Testis (tissue), 3 donors: ENCODE measurements around the gene COQ8A. TPM values are rescaled to one million over a fixed set of nuclear protein-coding genes. Genes with fewer than 3 reads are reported as not detected.

Source experiments
- DNase-seq: peaks from one replicate; pipeline ENCODE4 v3.0.0-alpha.2; 2019
- H3K27ac ChIP-seq, 2 donors: fragments of 200-600 bp; sonication (generic); one replicate each; pipeline ENCODE4 v1.5.1; 2019
- H3K27me3 ChIP-seq: fragments of 200-600 bp; sonication (generic); one replicate; pipeline ENCODE4 v1.5.1; 2019
- H3K36me3 ChIP-seq: fragments of 200-600 bp; sonication (generic); one replicate; pipeline ENCODE4 v1.5.1; 2017; ENCODE audit warnings: low read depth; ENCODE audit errors: missing control alignments
- H3K4me1 ChIP-seq: fragments of 200-600 bp; sonication (generic); one replicate; pipeline ENCODE4 v1.5.1; 2019
- H3K4me3 ChIP-seq, 2 donors: fragments of 200-600 bp; sonication (generic); one replicate each; pipeline ENCODE4 v1.5.1; 2017 to 2019
- H3K9me3 ChIP-seq: fragments of 200-600 bp; sonication (generic); one replicate; pipeline ENCODE4 v1.5.1; 2017
- CTCF ChIP-seq, 3 experiments: fragments of 450-650 bp in 2 of 3; fragments of 200-600 bp in 1 of 3; sonication (generic) in 1 of 3; IDR thresholded peaks; one replicate each; pipeline ENCODE4 v1.5.1; 2016 to 2019; ENCODE audit warnings: antibody characterized with exemption in 3 of 3, mild to moderate bottlenecking in 2 of 3, moderate library complexity in 1 of 3
- POLR2A ChIP-seq: fragments of 450-650 bp; IDR thresholded peaks from one replicate; pipeline ENCODE4 v1.6.1; 2017; ENCODE audit warnings: antibody characterized with exemption, mild to moderate bottlenecking, moderate library complexity
- WGBS, 2 donors: methylation state at CpG; one replicate each; pipeline ENCODE4 v1.1.5; 2018; 5-methylcytosine and 5-hydroxymethylcytosine counted together
- intact Hi-C: fragments of 100-400 bp; cut with DNase I; formaldehyde crosslinking; loops from one replicate; pipeline ENCODE4 v1.15.1; 2023; ENCODE audit warnings: low total_unique reads
- polyA plus RNA-seq: library from polyadenylated mRNA; stranded (reverse); fragments of 350-450 nt; fragmentation: Illumina TruSeq; extraction: RNeasy Lipid Tissue Mini Kit (QIAGEN cat#74804); gene quantifications from one replicate; pipeline ENCODE4 v1.2.3, GENCODE V29; 2014; ENCODE audit warnings: low read depth, low replicate concordance; ENCODE audit not compliant: insufficient read depth
- total RNA-seq, 2 donors: library from RNA; depleted of rRNA; stranded (reverse); fragments of >200 nt; gene quantifications; one replicate each; pipeline ENCODE4 v1.2.3, GENCODE V29; 2016

COQ8A gene
- total and polyA plus RNA-seq, 3 donors from 2014 or later, result 34.4 to 46.8 (median 39.2) TPM

GRCh38 chr1:226948996-226949395 lies 8.9 kb downstream of the COQ8A start:
- DNase-seq, result no peak
- peaks cover 3% of the 10 kb centered on the region for H3K4me1 ChIP-seq
- H3K9me3 ChIP-seq, result no peaks in the 10 kb centered on the region
- H3K4me3 ChIP-seq, result no peak overlapping the region
- intact Hi-C loops, result no loop called here
- WGBS, 2 donors, result 94 to 95% methylated on average over 15 of the region's 15 CpGs
- no peaks in the 10 kb centered on the region for H3K27me3 ChIP-seq
- no peak overlapping the region for H3K27ac ChIP-seq
- TF ChIP-seq CTCF (IDR thresholded peaks at IDR 0.05), result no peak
- TF ChIP-seq POLR2A, result no peak
- no peaks in the 10 kb centered on the region for H3K36me3 ChIP-seq

- Histone ChIP-seq H3K4me3 (no peak overlapping the region), H3K9me3 (no peaks in the 10 kb centered on the region), H3K27ac (no peak overlapping the region), H3K4me1 (peaks cover 3% of the 10 kb centered on the region), H3K36me3 (no peaks in the 10 kb centered on the region), H3K27me3 (no peaks in the 10 kb centered on the region)
- intact Hi-C loops, result no loop called here
- 94 to 96% methylated on average over 3 of the region's 3 CpGs for WGBS, 2 donors
- TF ChIP-seq CTCF (IDR thresholded peaks at IDR 0.05), result no peak
- no peak for TF ChIP-seq POLR2A
- DNase-seq, result no peak
These were observed 9.3 kb downstream of the COQ8A start for GRCh38 chr1:226949401-226949800.

- Histone ChIP-seq H3K9me3 (no peaks in the 10 kb centered on the region), H3K36me3 (no peaks in the 10 kb centered on the region), H3K27me3 (no peaks in the 10 kb centered on the region), H3K27ac (no peak overlapping the region), H3K4me3 (no peak overlapping the region), H3K4me1 (peaks cover 3% of the 10 kb centered on the region)
- WGBS, 2 donors, result 93 to 97% methylated on average over 1 of the region's 1 CpG
- intact Hi-C loops, result no loop called here
- TF ChIP-seq POLR2A (no peak), CTCF (IDR thresholded peaks at IDR 0.05) (no peak)
- no peak for DNase-seq
These were observed 10.2 kb downstream of the COQ8A start for GRCh38 chr1:226950316-226950715.

GRCh38 chr1:226950871-226951270 lies 10.8 kb downstream of the COQ8A start:
- H3K9me3 ChIP-seq, result no peaks in the 10 kb centered on the region
- peaks cover 3% of the 10 kb centered on the region for H3K4me1 ChIP-seq
- DNase-seq, result no peak
- no peak overlapping the region for H3K27ac ChIP-seq
- TF ChIP-seq CTCF (IDR thresholded peaks at IDR 0.05) (no peak), POLR2A (no peak)
- 83 to 89% methylated on average over 4 to 6 of the region's 6 CpGs for WGBS, 2 donors
- H3K4me3 ChIP-seq, result no peak overlapping the region
- intact Hi-C loops, result no loop called here
- no peaks in the 10 kb centered on the region for H3K36me3 ChIP-seq
- no peaks in the 10 kb centered on the region for H3K27me3 ChIP-seq

- peaks cover 3% of the 10 kb centered on the region for H3K4me1 ChIP-seq
- intact Hi-C loops, result no loop called here
- H3K27me3 ChIP-seq, result no peaks in the 10 kb centered on the region
- TF ChIP-seq POLR2A, result no peak
- TF ChIP-seq CTCF (IDR thresholded peaks at IDR 0.05), result no peak
- H3K9me3 ChIP-seq, result no peaks in the 10 kb centered on the region
- DNase-seq, result no peak
- H3K36me3 ChIP-seq, result no peaks in the 10 kb centered on the region
- 89 to 91% methylated on average over 12 of the region's 12 CpGs for WGBS, 2 donors
- H3K27ac ChIP-seq, result no peak overlapping the region
- no peak overlapping the region for H3K4me3 ChIP-seq
These were observed 11.4 kb downstream of the COQ8A start for GRCh38 chr1:226951286-226952117.
